Fibroblast of villous mesenchyme (primary cell): Measurements from ENCODE around the gene NFIA. TPM values are rescaled to one million over a fixed set of nuclear protein-coding genes. Genes with fewer than 3 reads are reported as not detected.

Experiments
- DNase-seq: peaks from one replicate; pipeline ENCODE4 v3.0.0-alpha.2; 2010; ENCODE audit warnings: low read depth
- H3K4me3 ChIP-seq: 2 replicates; pipeline ENCODE4 v1.5.1; 2011; ENCODE audit warnings: low read depth, mild to moderate bottlenecking, low read length
- CTCF ChIP-seq: IDR thresholded peaks from 2 replicates; pipeline ENCODE4 v1.5.1; 2012; ENCODE audit warnings: low read depth, mild to moderate bottlenecking, low read length; ENCODE audit not compliant: insufficient read depth
- total RNA-seq: library from RNA; depleted of rRNA; stranded (reverse); fragments of >200 nt; gene quantifications from 2 replicates; pipeline ENCODE4 v1.2.3, GENCODE V29; 2012

NFIA gene
- total RNA-seq, 1 donor, result 10.4 TPM

- no peak for TF ChIP-seq CTCF
- H3K4me3 ChIP-seq, result no peak overlapping the region
- DNase-seq, result peak; percentile 18
Measured at GRCh38 chr1:61450872-61451571, 368.7 kb downstream of the NFIA start.

GRCh38 chr1:61451572-61451968, 369.2 kb downstream of the NFIA start:
- no peak for TF ChIP-seq CTCF
- DNase-seq, result no peak
- H3K4me3 ChIP-seq, result no peak overlapping the region

- H3K4me3 ChIP-seq, result no peak overlapping the region
- TF ChIP-seq CTCF, result no peak
- peak; percentile 58 for DNase-seq
Measured at GRCh38 chr1:61452176-61453035, 370.0 kb downstream of the NFIA start.

- DNase-seq, result peak; percentile 95
- H3K4me3 ChIP-seq, result no peak overlapping the region
- TF ChIP-seq CTCF, result peak; percentile 92
Measured at GRCh38 chr1:61453111-61453961, 371.0 kb downstream of the NFIA start.

GRCh38 chr1:61455400-61455799, 373.0 kb downstream of the NFIA start:
- no peak for DNase-seq
- no peak overlapping the region for H3K4me3 ChIP-seq
- TF ChIP-seq CTCF, result no peak

- H3K4me3 ChIP-seq, result no peak overlapping the region
- no peak for DNase-seq
- no peak for TF ChIP-seq CTCF
Measured at GRCh38 chr1:61457526-61458040, 375.2 kb downstream of the NFIA start.
